CD14-positive monocyte (primary cell): Measurements from ENCODE around the gene TTC39A. TPM values are rescaled to one million over a fixed set of nuclear protein-coding genes. Genes with fewer than 3 reads are reported as not detected.

Experiments used
- DNase-seq, 3 donors: peaks; one replicate each; pipeline ENCODE4 v3.0.0-alpha.2; 2011 to 2022
- H2AFZ ChIP-seq: 2 replicates; pipeline ENCODE4 v1.6.0; 2012; ENCODE audit warnings: mild to moderate bottlenecking, low read depth, low read length, inconsistent platforms; ENCODE audit not compliant: insufficient read depth, poor library complexity, severe bottlenecking
- H3K27ac ChIP-seq, 2 donors: 1 replicate in 1 of 2; 2 replicates in 1 of 2; pipeline ENCODE4 v1.5.1; 2012 to 2013; ENCODE audit warnings: low read length in 2 of 2, control low read depth in 1 of 2, inconsistent platforms in 1 of 2, low read depth in 1 of 2, mild to moderate bottlenecking in 1 of 2
- H3K27me3 ChIP-seq, 2 donors: one replicate each; pipeline versions ENCODE4 v1.6.0 to v1.6.1; 2011 to 2013; ENCODE audit warnings: low read length in 2 of 2; ENCODE audit not compliant: control insufficient read depth in 2 of 2, insufficient read depth in 2 of 2
- H3K36me3 ChIP-seq, 2 donors: replicated peaks in 1 of 2; 1 replicate in 1 of 2; 2 replicates in 1 of 2; pipeline versions ENCODE4 v1.5.1 to v1.6.1; 2012 to 2013; ENCODE audit warnings: low read length in 2 of 2, control low read depth in 1 of 2, inconsistent platforms in 1 of 2, mild to moderate bottlenecking in 1 of 2; ENCODE audit not compliant: insufficient read depth in 2 of 2, control insufficient read depth in 1 of 2
- H3K4me1 ChIP-seq, 2 donors: 1 replicate in 1 of 2; 2 replicates in 1 of 2; pipeline versions ENCODE4 v1.5.1 to v1.6.1; 2012 to 2013; ENCODE audit warnings: low read length in 2 of 2, control low read depth in 1 of 2, inconsistent platforms in 1 of 2, mild to moderate bottlenecking in 1 of 2, moderate library complexity in 1 of 2; ENCODE audit not compliant: insufficient read depth in 2 of 2, control insufficient read depth in 1 of 2
- H3K4me2 ChIP-seq: replicated peaks from 2 replicates; pipeline ENCODE3; 2012; ENCODE audit warnings: low read length, moderate library complexity, mild to moderate bottlenecking; ENCODE audit not compliant: poor library complexity, severe bottlenecking; ENCODE audit errors: extremely low read depth
- H3K4me3 ChIP-seq, 3 experiments: fragments of 200-600 bp in 1 of 3; sonication (generic) in 1 of 3; replicated peaks in 1 of 3; 1 replicate in 2 of 3; 2 replicates in 1 of 3; pipeline ENCODE4 v1.5.1; 2011 to 2013; ENCODE audit warnings: low read length in 3 of 3, mild to moderate bottlenecking in 3 of 3, control low read depth in 2 of 3, low read depth in 2 of 3, inconsistent platforms in 1 of 3, moderate library complexity in 1 of 3
- H3K79me2 ChIP-seq: 2 replicates; pipeline ENCODE4 v1.6.0; 2012; ENCODE audit warnings: mild to moderate bottlenecking, control low read depth, inconsistent platforms, low read length, moderate library complexity; ENCODE audit not compliant: insufficient read depth
- H3K9ac ChIP-seq: 2 replicates; pipeline ENCODE4 v1.6.0; 2017; ENCODE audit warnings: low read length, mild to moderate bottlenecking; ENCODE audit not compliant: insufficient read depth, poor library complexity, severe bottlenecking
- H3K9me3 ChIP-seq, 2 donors: replicated peaks in 1 of 2; 1 replicate in 1 of 2; 2 replicates in 1 of 2; pipeline versions ENCODE4 v1.5.1 to v1.6.1; 2012 to 2013; ENCODE audit warnings: low read length in 2 of 2, control low read depth in 1 of 2; ENCODE audit not compliant: control insufficient read depth in 1 of 2, insufficient read depth in 1 of 2
- H4K20me1 ChIP-seq: 2 replicates; pipeline ENCODE4 v1.6.0; 2012; ENCODE audit warnings: mild to moderate bottlenecking, low read length, control low read depth, moderate library complexity; ENCODE audit not compliant: insufficient read depth
- H3K27ac Mint-ChIP-seq, 7 donors: one replicate each; pipeline ENCODE4 v1.8.0; 2020; ENCODE audit warnings: mild to moderate bottlenecking in 7 of 7, mixed read lengths in 7 of 7, moderate library complexity in 6 of 7, inconsistent platforms in 2 of 7
- H3K27me3 Mint-ChIP-seq, 3 donors: one replicate each; pipeline ENCODE4 v1.8.0; 2021 to 2022; ENCODE audit warnings: low read depth in 3 of 3, mild to moderate bottlenecking in 3 of 3, mixed read lengths in 3 of 3, moderate library complexity in 3 of 3, inconsistent platforms in 1 of 3
- H3K36me3 Mint-ChIP-seq, 2 donors: one replicate each; pipeline ENCODE4 v1.8.0; 2020; ENCODE audit warnings: mixed read lengths in 2 of 2, inconsistent platforms in 1 of 2, mild to moderate bottlenecking in 1 of 2
- H3K4me1 Mint-ChIP-seq: one replicate; pipeline ENCODE4 v1.8.0; 2020; ENCODE audit warnings: mild to moderate bottlenecking, mixed read lengths
- H3K4me3 Mint-ChIP-seq, 2 donors: one replicate each; pipeline ENCODE4 v1.8.0; 2020; ENCODE audit warnings: mild to moderate bottlenecking in 2 of 2, mixed read lengths in 2 of 2, moderate library complexity in 1 of 2
- H3K9me3 Mint-ChIP-seq, 7 donors: one replicate each; pipeline ENCODE4 v1.8.0; 2020 to 2022; ENCODE audit warnings: mixed read lengths in 7 of 7, mild to moderate bottlenecking in 6 of 7, moderate library complexity in 6 of 7, inconsistent platforms in 2 of 7
- CTCF ChIP-seq: fragments of 200-600 bp; IDR thresholded peaks from one replicate; pipeline ENCODE4 v1.8.0; 2022; ENCODE audit warnings: antibody characterized with exemption, mild to moderate bottlenecking
- whole genome bisulfite sequencing: methylation state at CpG from one replicate; pipeline ENCODE4 v1.1.5; 2013; ENCODE audit warnings: missing lambda C conversion rate; ENCODE audit not compliant: insufficient coverage; 5-methylcytosine and 5-hydroxymethylcytosine counted together
- intact Hi-C, 2 donors: fragments of 100-400 bp; cut with micrococcal nuclease; formaldehyde crosslinking; loops; one replicate each; pipeline versions ENCODE4 v1.15.0 to v1.15.1; 2023
- polyA plus RNA-seq, 3 donors: library from polyadenylated mRNA; depleted of rRNA in 1 of 3; unstranded in 2 of 3; stranded (reverse) in 1 of 3; fragments of 300-500 nt in 2 of 3; fragments of >200 nt in 1 of 3; fragmentation: Illumina TruSeq in 2 of 3; gene quantifications; 1 replicate in 2 of 3; 2 replicates in 1 of 3; pipeline ENCODE4 v1.2.3, GENCODE V29; 2012 to 2021

Gene TTC39A
- polyA plus RNA-seq, 3 donors, result 0.16 TPM; not detected in 2

- no peaks in the 10 kb centered on the region for H4K20me1 ChIP-seq
- no peak overlapping the region for H3K4me2 ChIP-seq
- no peaks in the 10 kb centered on the region for H3K36me3 ChIP-seq
- Mint-ChIP-seq H3K36me3 (no peaks in the 10 kb centered on the region), H3K9me3 (peaks cover 0 to 3% (median 0%) of the 10 kb centered on the region in 7 donors), H3K4me1 (no peaks in the 10 kb centered on the region), H3K27me3 (peaks cover 3 to 5% (median 4%) of the 10 kb centered on the region in 3 donors), H3K27ac (peak overlapping the region in 1 of 7 donors; percentile 70), H3K4me3 (no peak overlapping the region)
- H3K27ac ChIP-seq, result no peak overlapping the region
- H3K4me1 ChIP-seq, result no peaks in the 10 kb centered on the region
- TF ChIP-seq CTCF, result no peak
- H3K4me3 ChIP-seq, result no peak overlapping the region
- H3K9ac ChIP-seq, result no peak overlapping the region
- 96% methylated on average over 3 of the region's 11 CpGs for WGBS
- intact Hi-C loops, result no loop called here
- no peak overlapping the region for H2AFZ ChIP-seq
- H3K79me2 ChIP-seq, result no peaks in the 10 kb centered on the region
- no peak for DNase-seq
- H3K27me3 ChIP-seq, result no peaks in the 10 kb centered on the region
- H3K9me3 ChIP-seq, result no peaks in the 10 kb centered on the region
Measured at GRCh38 chr1:51320967-51321923, 9.1 kb downstream of the TTC39A start.

GRCh38 chr1:51317798-51318197, 12.6 kb downstream of the TTC39A start:
- H3K4me3 ChIP-seq, result no peak overlapping the region
- no peak for DNase-seq
- Mint-ChIP-seq H3K9me3 (no peaks in the 10 kb centered on the region), H3K36me3 (no peaks in the 10 kb centered on the region), H3K4me1 (peaks cover 15% of the 10 kb centered on the region), H3K4me3 (no peak overlapping the region), H3K27me3 (peaks cover 0 to 5% (median 0%) of the 10 kb centered on the region in 3 donors), H3K27ac (no peak overlapping the region)
- intact Hi-C loops, result no loop called here
- no peaks in the 10 kb centered on the region for H3K9me3 ChIP-seq
- no peak overlapping the region for H2AFZ ChIP-seq
- no peak for TF ChIP-seq CTCF
- 93% methylated on average over 7 of the region's 7 CpGs for whole genome bisulfite sequencing
- H3K27me3 ChIP-seq, result no peaks in the 10 kb centered on the region
- no peak overlapping the region for H3K27ac ChIP-seq
- no peak overlapping the region for H3K9ac ChIP-seq
- H4K20me1 ChIP-seq, result no peaks in the 10 kb centered on the region
- no peaks in the 10 kb centered on the region for H3K36me3 ChIP-seq
- H3K4me1 ChIP-seq, result peaks cover 10 to 12% of the 10 kb centered on the region in 2 donors
- H3K79me2 ChIP-seq, result no peaks in the 10 kb centered on the region
- H3K4me2 ChIP-seq, result no peak overlapping the region
